C4-2B (cell line): ENCODE measurements around the gene RSPO1.

Source experiments
- H3K27ac ChIP-seq: fragments of 450-650 bp; 2 replicates; pipeline ENCODE4 v1.5.1; 2017
- ZFX ChIP-seq: fragments of 450-650 bp; IDR thresholded peaks from 2 replicates; pipeline ENCODE4 v1.6.1; 2017
- TF ChIP-seq, protein P1 (sequence below): fragments of 450-650 bp; conservative IDR thresholded peaks from 2 replicates; pipeline ENCODE4 v1.5.1; 2017; ENCODE audit warnings: mild to moderate bottlenecking

The RSPO1 gene

DNA sequence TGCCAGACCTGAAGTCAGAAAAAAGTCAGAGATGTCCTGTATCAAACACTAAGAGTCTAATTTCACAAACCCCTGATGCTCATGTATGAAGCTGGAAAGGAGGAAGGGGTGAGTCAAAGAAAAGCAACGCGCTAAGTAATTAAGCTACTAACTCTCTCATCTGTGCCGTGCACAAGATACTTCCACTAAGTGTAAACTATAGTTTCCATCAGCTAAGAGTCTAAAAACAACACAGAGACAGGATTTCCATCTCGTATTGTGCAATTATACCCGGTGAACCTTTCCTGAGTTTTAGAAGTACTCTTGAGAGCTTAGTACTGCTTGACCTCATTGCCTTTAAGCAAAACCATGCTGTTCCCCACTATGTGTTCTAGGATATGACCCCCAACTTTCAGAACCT is 59.0 kb downstream of the RSPO1 start:
- no peak for TF ChIP-seq ZFX
- TF ChIP-seq, protein P1, sequence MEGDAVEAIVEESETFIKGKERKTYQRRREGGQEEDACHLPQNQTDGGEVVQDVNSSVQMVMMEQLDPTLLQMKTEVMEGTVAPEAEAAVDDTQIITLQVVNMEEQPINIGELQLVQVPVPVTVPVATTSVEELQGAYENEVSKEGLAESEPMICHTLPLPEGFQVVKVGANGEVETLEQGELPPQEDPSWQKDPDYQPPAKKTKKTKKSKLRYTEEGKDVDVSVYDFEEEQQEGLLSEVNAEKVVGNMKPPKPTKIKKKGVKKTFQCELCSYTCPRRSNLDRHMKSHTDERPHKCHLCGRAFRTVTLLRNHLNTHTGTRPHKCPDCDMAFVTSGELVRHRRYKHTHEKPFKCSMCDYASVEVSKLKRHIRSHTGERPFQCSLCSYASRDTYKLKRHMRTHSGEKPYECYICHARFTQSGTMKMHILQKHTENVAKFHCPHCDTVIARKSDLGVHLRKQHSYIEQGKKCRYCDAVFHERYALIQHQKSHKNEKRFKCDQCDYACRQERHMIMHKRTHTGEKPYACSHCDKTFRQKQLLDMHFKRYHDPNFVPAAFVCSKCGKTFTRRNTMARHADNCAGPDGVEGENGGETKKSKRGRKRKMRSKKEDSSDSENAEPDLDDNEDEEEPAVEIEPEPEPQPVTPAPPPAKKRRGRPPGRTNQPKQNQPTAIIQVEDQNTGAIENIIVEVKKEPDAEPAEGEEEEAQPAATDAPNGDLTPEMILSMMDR = no peak
- no peak overlapping the region for H3K27ac ChIP-seq

DNA sequence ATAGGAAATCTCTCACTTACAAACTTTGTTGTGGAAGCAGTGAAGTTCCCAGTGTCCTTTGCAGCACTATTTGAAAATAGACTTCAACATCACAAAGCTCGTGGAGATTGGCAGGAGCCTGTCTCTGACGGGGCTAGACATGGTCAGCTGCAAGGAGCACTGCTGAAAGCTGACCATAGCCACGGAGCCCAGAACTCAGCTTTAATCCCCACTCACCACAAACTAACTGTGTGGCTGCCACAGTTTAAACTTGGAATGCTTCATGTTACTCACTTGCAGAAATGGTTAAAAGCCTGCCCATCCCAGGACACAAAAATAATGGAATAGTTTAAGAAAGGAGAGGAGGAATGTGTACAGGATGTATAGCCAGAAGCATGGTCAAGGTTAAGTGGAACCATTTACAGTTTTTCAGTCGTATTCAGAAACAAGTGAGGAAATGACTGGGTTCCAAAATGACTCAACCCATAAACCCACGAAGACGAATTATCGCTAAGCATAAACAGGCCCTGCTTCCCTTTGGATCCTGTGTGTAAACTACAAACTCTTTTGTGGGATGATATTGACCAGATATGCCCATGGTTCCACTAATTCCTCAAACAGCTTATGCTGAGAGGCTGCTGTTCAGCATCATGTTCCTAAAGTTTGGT is 59.7 kb downstream of the RSPO1 start:
- TF ChIP-seq, protein P1 = no peak
- no peak for TF ChIP-seq ZFX
- no peak overlapping the region for H3K27ac ChIP-seq

DNA sequence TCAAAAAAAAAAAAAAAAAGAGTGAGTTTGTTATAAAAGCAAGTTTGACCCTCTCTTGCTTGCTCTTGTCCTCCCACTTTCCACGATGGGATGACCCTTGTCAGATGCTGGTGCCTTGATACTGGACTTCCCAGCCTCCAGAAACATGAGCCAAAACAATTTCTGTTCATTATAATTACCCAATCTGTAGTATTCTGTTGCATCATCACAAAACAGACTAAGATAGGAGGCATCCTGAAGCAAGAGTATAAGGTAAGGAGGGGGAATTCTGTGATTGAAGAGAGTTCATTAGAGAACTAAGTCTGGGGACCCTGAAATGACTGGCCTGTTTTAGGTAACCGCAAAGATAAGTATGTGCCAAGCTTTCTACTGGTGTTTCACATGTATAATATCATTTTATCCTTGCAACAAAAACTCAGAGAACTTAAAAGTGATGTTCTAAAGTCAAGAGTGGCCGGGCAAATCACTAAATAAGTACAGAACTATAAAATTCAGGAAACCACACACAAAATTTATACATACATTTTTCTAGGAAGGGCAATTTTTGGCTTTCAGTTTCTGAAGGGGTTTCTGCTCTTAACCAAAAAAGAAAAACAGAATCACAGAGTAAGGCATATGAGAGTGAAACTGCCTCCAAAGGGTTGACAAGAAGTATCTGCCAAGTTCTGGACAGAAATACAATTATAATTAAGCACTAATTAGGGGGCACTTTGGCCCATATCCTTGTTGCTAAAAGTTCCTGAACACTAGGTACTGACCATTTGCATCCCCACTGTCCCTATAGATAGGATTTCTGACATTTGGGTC is 64.0 kb downstream of the RSPO1 start:
- no peak for TF ChIP-seq ZFX
- TF ChIP-seq, protein P1 = no peak
- H3K27ac ChIP-seq = no peak overlapping the region

DNA sequence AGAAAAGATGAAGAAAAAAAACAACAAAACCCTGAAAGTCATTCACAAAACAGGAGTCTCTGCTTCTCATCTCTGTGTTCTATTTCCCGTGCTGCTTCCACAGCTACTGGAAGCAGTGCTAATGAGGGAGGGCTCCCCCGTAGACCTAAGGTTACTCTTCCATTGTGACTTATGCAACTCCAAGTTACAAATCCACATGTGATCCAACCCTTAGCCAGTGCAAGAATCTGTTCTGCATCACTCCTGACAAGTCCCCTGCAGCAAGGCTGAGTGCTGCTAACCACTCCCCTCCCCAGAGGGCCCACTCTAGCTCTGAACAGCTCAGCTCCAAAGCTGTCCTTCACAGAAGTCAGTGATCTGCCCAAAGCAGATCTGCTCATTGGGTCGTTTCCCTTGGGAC is 67.7 kb downstream of the RSPO1 start:
- no peak overlapping the region for H3K27ac ChIP-seq

GRCh38 chr1:37564892-37565291 is 69.8 kb downstream of the RSPO1 start:
- TF ChIP-seq ZFX = no peak
- TF ChIP-seq, protein P1 = no peak

More for the DNA sequence above, 67.7 kb downstream of the RSPO1 start:
- TF ChIP-seq, protein P1 = no peak
- TF ChIP-seq ZFX = no peak

DNA sequence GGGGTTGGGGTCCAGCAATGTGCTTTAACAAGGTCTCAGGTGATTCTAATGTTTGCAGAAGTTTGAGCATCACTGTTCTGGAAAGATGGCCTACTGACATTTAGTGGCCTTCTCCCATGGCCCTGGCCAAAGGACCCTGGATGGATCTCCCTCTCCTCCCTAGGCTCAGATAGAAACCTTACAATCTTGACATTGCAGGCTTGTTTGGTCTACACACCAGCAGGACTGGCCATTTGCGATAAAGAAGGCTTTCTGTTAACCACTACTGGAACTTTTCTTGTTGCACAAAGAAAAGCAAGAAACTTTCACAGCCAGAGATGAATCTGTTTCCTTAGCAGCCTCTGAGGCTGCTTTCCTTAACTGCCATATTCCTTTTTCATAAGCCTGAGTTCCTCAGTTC is 71.7 kb downstream of the RSPO1 start:
- no peak overlapping the region for H3K27ac ChIP-seq
- no peak for TF ChIP-seq ZFX
- TF ChIP-seq, protein P1 = no peak

More at GRCh38 chr1:37564892-37565291, 69.8 kb downstream of the RSPO1 start:
- H3K27ac ChIP-seq = no peak overlapping the region
